GM18861 (cell line): Measurements from ENCODE around the gene TMEM132C.

Experiments
- ATAC-seq: cut with Tn5 transposase; IDR thresholded peaks from one replicate; pipeline ENCODE4 v1.9.1; 2021; ENCODE audit not compliant: unreplicated experiment

The TMEM132C gene

GRCh38 chr12:128752386-128752785, 485.4 kb downstream of the TMEM132C start:
- ATAC-seq, result no peak

- no peak for ATAC-seq
Observed at GRCh38 chr12:128753438-128753837, 486.5 kb downstream of the TMEM132C start.

- ATAC-seq, result no peak
Observed at GRCh38 chr12:128754275-128754674, 487.3 kb downstream of the TMEM132C start.

GRCh38 chr12:128755566-128755965, 488.6 kb downstream of the TMEM132C start:
- ATAC-seq, result no peak
